ENCODE results near the gene NPAS3. TPM values are rescaled to one million over a fixed set of nuclear protein-coding genes. Genes with fewer than 3 reads are reported as not detected.

Gene NPAS3
- total RNA-seq, 6 donors from 2014 or later = 0.30 to 0.77 (median 0.59) TPM; not detected in 2

DNA sequence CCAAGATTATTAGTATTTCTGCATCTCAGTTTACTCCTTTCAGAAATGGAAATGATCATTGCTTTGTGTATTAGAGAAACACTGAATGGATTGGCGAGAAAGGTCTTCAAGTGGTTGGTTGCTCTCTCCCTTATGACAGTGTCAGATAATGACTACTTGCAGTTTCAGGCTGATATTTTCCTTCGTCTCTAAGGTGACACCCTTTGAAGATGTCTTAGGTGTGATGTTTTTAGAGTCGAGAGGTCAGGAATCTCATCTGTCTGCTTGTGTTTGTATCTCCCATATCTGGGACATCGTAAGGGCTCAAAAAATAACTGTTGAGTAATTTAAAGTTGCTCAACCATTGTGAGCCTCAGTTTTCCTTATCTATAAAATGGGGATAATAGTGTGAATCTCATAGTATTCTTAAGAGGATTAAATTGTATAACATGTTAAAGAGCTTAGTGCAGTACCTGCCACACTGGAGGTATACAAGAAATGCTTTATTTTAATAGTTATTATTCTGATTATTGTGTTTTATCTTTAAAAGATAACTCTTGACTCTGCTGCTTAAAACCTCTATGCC is 40.1 kb downstream of the NPAS3 start:
- H3K4me1 ChIP-seq = no peaks in the 10 kb centered on the region
- WGBS, 2 donors = 81 to 88% methylated on average over 4 of the region's 4 CpGs
- no peak overlapping the region for H3K4me3 ChIP-seq
- DNase-seq = no peak
- no peaks in the 10 kb centered on the region for H3K27me3 ChIP-seq
- H3K27ac ChIP-seq = no peak overlapping the region
- no peak for TF ChIP-seq EP300 (IDR thresholded peaks at IDR 0.05)
- no peak for TF ChIP-seq POLR2AphosphoS5 (IDR thresholded peaks at IDR 0.05)
- TF ChIP-seq, protein P1, sequence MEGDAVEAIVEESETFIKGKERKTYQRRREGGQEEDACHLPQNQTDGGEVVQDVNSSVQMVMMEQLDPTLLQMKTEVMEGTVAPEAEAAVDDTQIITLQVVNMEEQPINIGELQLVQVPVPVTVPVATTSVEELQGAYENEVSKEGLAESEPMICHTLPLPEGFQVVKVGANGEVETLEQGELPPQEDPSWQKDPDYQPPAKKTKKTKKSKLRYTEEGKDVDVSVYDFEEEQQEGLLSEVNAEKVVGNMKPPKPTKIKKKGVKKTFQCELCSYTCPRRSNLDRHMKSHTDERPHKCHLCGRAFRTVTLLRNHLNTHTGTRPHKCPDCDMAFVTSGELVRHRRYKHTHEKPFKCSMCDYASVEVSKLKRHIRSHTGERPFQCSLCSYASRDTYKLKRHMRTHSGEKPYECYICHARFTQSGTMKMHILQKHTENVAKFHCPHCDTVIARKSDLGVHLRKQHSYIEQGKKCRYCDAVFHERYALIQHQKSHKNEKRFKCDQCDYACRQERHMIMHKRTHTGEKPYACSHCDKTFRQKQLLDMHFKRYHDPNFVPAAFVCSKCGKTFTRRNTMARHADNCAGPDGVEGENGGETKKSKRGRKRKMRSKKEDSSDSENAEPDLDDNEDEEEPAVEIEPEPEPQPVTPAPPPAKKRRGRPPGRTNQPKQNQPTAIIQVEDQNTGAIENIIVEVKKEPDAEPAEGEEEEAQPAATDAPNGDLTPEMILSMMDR (IDR thresholded peaks at IDR 0.05) = no peak
- TF ChIP-seq POLR2A (IDR thresholded peaks at IDR 0.05) = no peak
- ATAC-seq (ENCODE audit: low FRiP score in 2 of 2) = no peak
- no peaks in the 10 kb centered on the region for H3K36me3 ChIP-seq
- no peaks in the 10 kb centered on the region for H3K9me3 ChIP-seq

DNA sequence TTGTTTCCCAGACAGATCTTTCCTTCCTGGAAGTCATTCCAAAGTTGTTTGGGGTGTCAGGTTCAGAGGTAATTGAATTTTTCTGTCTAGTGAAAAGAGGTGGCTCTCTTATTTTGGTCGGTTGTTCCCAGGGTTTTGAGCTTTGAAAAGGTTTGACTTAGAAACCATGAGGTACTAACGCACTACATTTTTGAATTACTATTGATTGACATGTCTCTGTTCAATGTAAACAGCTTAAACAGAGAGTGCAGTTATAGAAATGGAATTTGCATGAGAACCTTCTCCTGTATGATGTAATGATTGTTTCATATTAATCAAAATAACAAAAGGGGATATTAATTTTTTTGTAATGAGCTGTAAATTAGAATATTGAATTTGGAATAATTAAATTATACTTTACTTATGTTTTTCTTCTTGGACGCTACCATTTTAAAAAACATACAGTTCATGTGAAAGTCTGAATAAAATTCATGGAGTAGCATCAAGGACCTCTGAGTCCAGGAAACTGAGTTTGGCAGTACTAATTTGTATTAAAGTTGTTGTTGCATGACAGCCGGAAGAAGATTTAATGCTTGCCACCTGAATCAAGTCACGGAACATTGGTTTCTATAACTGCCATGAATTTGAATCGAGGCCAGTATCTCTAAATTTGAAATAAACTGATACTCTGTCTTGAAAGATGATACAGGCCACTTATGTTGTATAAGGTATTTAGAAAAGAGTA is 41.7 kb downstream of the NPAS3 start:
- DNase-seq (no peak), ATAC-seq (ENCODE audit: low FRiP score in 2 of 2) (no peak)
- Histone ChIP-seq H3K4me1 (no peaks in the 10 kb centered on the region), H3K27me3 (no peaks in the 10 kb centered on the region), H3K4me3 (no peak overlapping the region), H3K9me3 (no peaks in the 10 kb centered on the region), H3K36me3 (no peaks in the 10 kb centered on the region), H3K27ac (no peak overlapping the region)
- 85% methylated on average over 6 of the region's 6 CpGs for WGBS, 2 donors
- no peak for TF ChIP-seq POLR2A (IDR thresholded peaks at IDR 0.05)
- TF ChIP-seq, protein P1 (IDR thresholded peaks at IDR 0.05) = no peak
- no peak for TF ChIP-seq POLR2AphosphoS5 (IDR thresholded peaks at IDR 0.05)
- no peak for TF ChIP-seq EP300 (IDR thresholded peaks at IDR 0.05)

DNA sequence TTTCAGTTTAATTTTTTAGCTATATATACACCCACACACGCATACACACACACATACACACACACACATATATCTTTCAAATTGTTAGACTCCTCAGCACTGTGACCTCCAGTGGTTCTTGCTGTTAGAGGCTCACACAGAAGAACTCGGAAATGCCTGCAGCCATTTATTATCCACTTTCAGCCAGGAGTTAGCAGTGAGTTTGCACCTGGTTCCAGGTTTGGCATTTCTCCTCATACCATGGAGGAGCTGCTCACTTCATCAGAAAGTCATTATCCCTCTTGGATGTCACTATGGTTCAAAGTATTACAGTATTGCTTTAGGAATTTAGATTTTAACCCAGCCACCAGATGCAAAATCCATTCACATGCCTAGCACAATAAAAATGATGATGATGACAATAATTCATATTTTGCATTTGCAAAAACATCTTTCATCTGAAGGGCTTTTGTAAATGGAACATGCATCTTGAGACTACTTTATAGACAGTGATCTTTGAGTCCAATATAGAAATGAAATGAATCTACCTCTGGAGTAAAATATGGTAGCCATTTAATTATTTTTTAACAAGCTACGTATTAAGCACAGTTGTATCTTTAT is 42.3 kb downstream of the NPAS3 start:
- H3K9me3 ChIP-seq = no peaks in the 10 kb centered on the region
- ATAC-seq (ENCODE audit: low FRiP score in 2 of 2) (no peak), DNase-seq (no peak)
- no peak overlapping the region for H3K4me3 ChIP-seq
- H3K4me1 ChIP-seq = no peaks in the 10 kb centered on the region
- H3K27me3 ChIP-seq = no peaks in the 10 kb centered on the region
- no peaks in the 10 kb centered on the region for H3K36me3 ChIP-seq
- 61 to 74% methylated on average over 3 of the region's 3 CpGs for WGBS, 2 donors
- TF ChIP-seq POLR2A (IDR thresholded peaks at IDR 0.05) (no peak), POLR2AphosphoS5 (IDR thresholded peaks at IDR 0.05) (no peak), EP300 (IDR thresholded peaks at IDR 0.05) (no peak)
- TF ChIP-seq, protein P1 (IDR thresholded peaks at IDR 0.05) = no peak
- no peak overlapping the region for H3K27ac ChIP-seq

DNA sequence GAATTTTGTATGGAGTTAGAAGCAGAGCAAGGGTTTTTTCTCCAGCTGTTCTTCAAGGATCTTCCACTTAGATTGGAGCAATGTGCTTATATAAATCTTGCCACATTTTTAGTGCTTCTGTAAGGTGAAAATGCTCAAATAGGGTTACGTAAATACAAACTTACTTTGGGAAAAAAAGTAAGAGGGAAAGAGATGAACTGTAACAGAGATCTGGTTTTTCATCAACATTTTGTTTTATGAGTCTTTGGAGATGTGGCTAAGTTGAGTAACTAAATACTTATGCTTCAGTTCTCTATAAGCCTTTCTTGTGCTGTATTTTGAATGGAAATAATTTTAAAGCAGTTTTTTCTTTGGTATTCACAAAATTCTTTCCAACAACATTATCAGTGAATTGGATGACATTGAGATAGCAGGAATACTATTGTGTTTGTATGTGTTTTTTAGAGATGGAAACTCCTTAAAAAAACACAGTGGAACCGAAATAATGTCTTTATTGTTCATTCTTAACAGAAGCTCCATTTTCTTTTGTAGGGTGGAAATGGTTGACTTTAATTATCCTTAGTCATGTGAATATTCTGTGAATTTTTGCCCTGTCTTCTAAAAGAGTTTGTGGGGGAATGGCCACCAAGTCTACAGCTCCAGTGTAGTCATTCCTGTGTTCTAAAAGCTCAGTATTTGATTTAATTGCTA is 45.7 kb downstream of the NPAS3 start:
- TF ChIP-seq POLR2AphosphoS5 (IDR thresholded peaks at IDR 0.05) (no peak), EP300 (IDR thresholded peaks at IDR 0.05) (no peak), POLR2A (IDR thresholded peaks at IDR 0.05) (no peak)
- TF ChIP-seq, protein P1 (IDR thresholded peaks at IDR 0.05) = no peak
- no peak overlapping the region for H3K27ac ChIP-seq
- H3K4me3 ChIP-seq = no peak overlapping the region
- H3K36me3 ChIP-seq = no peaks in the 10 kb centered on the region
- no peaks in the 10 kb centered on the region for H3K27me3 ChIP-seq
- no peaks in the 10 kb centered on the region for H3K4me1 ChIP-seq
- no peaks in the 10 kb centered on the region for H3K9me3 ChIP-seq
- 88 to 97% methylated on average over 2 of the region's 2 CpGs for WGBS, 2 donors
- DNase-seq = no peak
- no peak for ATAC-seq (ENCODE audit: low FRiP score in 2 of 2)
